IMR-90 (cell line): ENCODE results near the gene SRGAP2C. TPM values are rescaled to one million over a fixed set of nuclear protein-coding genes. Genes with fewer than 3 reads are reported as not detected.
"Not testable (repeated sequence)": the region's sequence is repeated elsewhere in the genome, so short reads cannot be mapped to it uniquely, and the experiment has no call there.

ENCODE experiments used
- ATAC-seq: fragments of 200-7000 bp; cut with Tn5 transposase; 2 replicates; pipeline ENCODE4 v1.9.1; 2020; ENCODE audit warnings: low read depth, mild to moderate bottlenecking, moderate library complexity
- BruUV-seq: library from RNA; stranded (reverse); fragments of 400-500 nt; replicated peaks from 2 replicates; lab custom pipeline; 2021; lab: Mats Ljungman, UMichigan
- CTCF ChIA-PET: fragments of 300-600 bp; formaldehyde crosslinking; extraction: SDS; loops from one replicate; lab custom pipeline; 2021; ENCODE audit warnings: antibody characterized with exemption; lab: Yijun Ruan, JAX
- POLR2A ChIA-PET: fragments of 300-600 bp; sonication (Branson Sonifier 250); formaldehyde crosslinking; loops from one replicate; lab custom pipeline; 2022; ENCODE audit warnings: antibody characterized with exemption; ENCODE audit not compliant: unreplicated experiment; lab: Charles Lee
- DNase-seq: peaks from one replicate; pipeline ENCODE4 v3.0.0; 2013
- H2AFZ ChIP-seq: replicated peaks from 2 replicates; pipeline ENCODE3; 2013; ENCODE audit warnings: low read length, mild to moderate bottlenecking; ENCODE audit not compliant: poor library complexity
- H2AK5ac ChIP-seq: 2 replicates; pipeline ENCODE4 v1.6.1; 2013; ENCODE audit warnings: low read depth, low read length, inconsistent platforms
- H2AK9ac ChIP-seq: replicated peaks from 2 replicates; pipeline ENCODE3; 2013; ENCODE audit warnings: mild to moderate bottlenecking, low read depth, low read length, moderate library complexity; ENCODE audit not compliant: poor library complexity
- H2BK120ac ChIP-seq: 2 replicates; pipeline ENCODE4 v1.6.1; 2013; ENCODE audit warnings: low read depth, low read length, inconsistent platforms
- H2BK15ac ChIP-seq: 3 replicates; pipeline ENCODE4 v1.6.1; 2013; ENCODE audit warnings: low read depth, low read length, inconsistent platforms
- H2BK20ac ChIP-seq: 2 replicates; pipeline ENCODE4 v1.6.1; 2013; ENCODE audit warnings: low read depth, mild to moderate bottlenecking, inconsistent platforms, low read length, moderate library complexity
- H2BK5ac ChIP-seq: 2 replicates; pipeline ENCODE4 v1.6.1; 2013; ENCODE audit warnings: mild to moderate bottlenecking, low read depth, low read length, inconsistent platforms; ENCODE audit not compliant: poor library complexity, severe bottlenecking
- H3K14ac ChIP-seq: replicated peaks from 2 replicates; pipeline ENCODE4 v1.6.1; 2013; ENCODE audit warnings: low read depth, low read length, inconsistent platforms
- H3K18ac ChIP-seq: 2 replicates; pipeline ENCODE4 v1.6.1; 2013; ENCODE audit warnings: low read depth, low read length, control low read depth
- H3K23ac ChIP-seq: 2 replicates; pipeline ENCODE4 v1.6.1; 2013; ENCODE audit warnings: low read depth, low read length, inconsistent platforms
- H3K27ac ChIP-seq: 2 replicates; pipeline ENCODE4 v1.5.1; 2013; ENCODE audit warnings: mild to moderate bottlenecking, control low read depth, low read length; ENCODE audit not compliant: insufficient read depth
- H3K27me3 ChIP-seq: 2 replicates; pipeline ENCODE4 v1.6.1; 2013; ENCODE audit warnings: low read length; ENCODE audit not compliant: control insufficient read depth, insufficient read depth
- H3K36me3 ChIP-seq: 2 replicates; pipeline ENCODE4 v1.6.1; 2013; ENCODE audit warnings: low read length, mixed read lengths; ENCODE audit not compliant: control insufficient read depth, insufficient read depth
- H3K4ac ChIP-seq: 2 replicates; pipeline ENCODE4 v1.6.1; 2013; ENCODE audit warnings: low read depth, low read length, inconsistent platforms
- H3K4me1 ChIP-seq: 2 replicates; pipeline ENCODE4 v1.6.1; 2013; ENCODE audit warnings: low read length, mixed read lengths; ENCODE audit not compliant: control insufficient read depth, insufficient read depth
- H3K4me2 ChIP-seq: 2 replicates; pipeline ENCODE4 v1.6.1; 2013; ENCODE audit warnings: low read depth, mild to moderate bottlenecking, control low read depth, low read length, moderate library complexity
- H3K4me3 ChIP-seq: 2 replicates; pipeline ENCODE4 v1.5.1; 2013; ENCODE audit warnings: low read depth, mild to moderate bottlenecking, control low read depth, low read length, moderate library complexity; ENCODE audit not compliant: insufficient read depth
- H3K56ac ChIP-seq: 2 replicates; pipeline ENCODE4 v1.6.1; 2013; ENCODE audit warnings: low read length, inconsistent platforms; ENCODE audit not compliant: insufficient read depth; ENCODE audit errors: extremely low read depth
- H3K79me1 ChIP-seq, 2 experiments: 2 replicates each; pipeline ENCODE4 v1.6.1; 2013; ENCODE audit warnings: low read length in 2 of 2, inconsistent platforms in 1 of 2, low read depth in 1 of 2
- H3K9ac ChIP-seq: 2 replicates; pipeline ENCODE4 v1.6.1; 2013; ENCODE audit warnings: low read depth, low read length, control low read depth
- H3K9me1 ChIP-seq: 2 replicates; pipeline ENCODE4 v1.6.1; 2013; ENCODE audit warnings: low read length, inconsistent platforms; ENCODE audit not compliant: insufficient read depth
- H3K9me3 ChIP-seq: 2 replicates; pipeline ENCODE4 v1.6.1; 2013; ENCODE audit warnings: low read length; ENCODE audit not compliant: control insufficient read depth, insufficient read depth
- H4K20me1 ChIP-seq: 2 replicates; pipeline ENCODE4 v1.6.1; 2013; ENCODE audit warnings: low read length, inconsistent platforms; ENCODE audit not compliant: insufficient read depth
- H4K5ac ChIP-seq: 2 replicates; pipeline ENCODE4 v1.6.1; 2013; ENCODE audit warnings: mild to moderate bottlenecking, low read depth, low read length, control low read depth
- H4K8ac ChIP-seq, 2 experiments: 2 replicates each; pipeline ENCODE4 v1.6.1; 2013; ENCODE audit warnings: low read depth in 2 of 2, low read length in 2 of 2, control low read depth in 1 of 2, inconsistent platforms in 1 of 2
- H4K91ac ChIP-seq: 2 replicates; pipeline ENCODE4 v1.6.1; 2013; ENCODE audit warnings: low read depth, low read length, inconsistent platforms; ENCODE audit not compliant: insufficient read depth
- WGBS, 2 experiments: methylation state at CpG; one replicate each; pipeline versions ENCODE4 v1.1.5 to v1.1.7; 2013; ENCODE audit warnings: missing lambda C conversion rate in 2 of 2; ENCODE audit not compliant: insufficient read length in 1 of 2; ENCODE audit errors: extremely low coverage in 2 of 2; 5-methylcytosine and 5-hydroxymethylcytosine counted together
- dilution Hi-C: fragments of 300-500 bp; cut with HindIII; formaldehyde crosslinking; loops from one replicate; pipeline ENCODE4 v1.14.3; 2018; ENCODE audit warnings: low sequenced_read_pairs; ENCODE audit not compliant: unreplicated experiment
- in situ Hi-C: fragments of 300-500 bp; cut with MboI; formaldehyde crosslinking; loops from 3 replicates; pipeline ENCODE4 v1.14.3; 2019; ENCODE audit warnings: low sequenced_read_pairs, inconsistent platforms, mixed read lengths
- intact Hi-C: fragments of 100-400 bp; cut with micrococcal nuclease; formaldehyde crosslinking; loops from 2 replicates; pipeline ENCODE4 v1.10.0; 2022
- polyA plus RNA-seq, 3 experiments: library from polyadenylated mRNA; depleted of rRNA; stranded (reverse); fragments of >200 nt; gene quantifications; 2 replicates each; pipeline ENCODE4 v1.2.3, GENCODE V29; 2012; ENCODE audit warnings: low replicate concordance in 1 of 3
- total RNA-seq: library from RNA; depleted of rRNA; stranded (reverse); fragments of >200 nt; gene quantifications from 2 replicates; pipeline ENCODE4 v1.2.3, GENCODE V29; 2012

SRGAP2C gene
- total and polyA plus RNA-seq, 2 of the 4 experiments (the other 2 are of a cell fraction) = 5.6 to 12.7 TPM

- H3K18ac ChIP-seq, H3K9ac ChIP-seq, dilution Hi-C loops, H3K4me3 ChIP-seq, POLR2A ChIA-PET, H3K23ac ChIP-seq, H3K79me1 ChIP-seq, DNase-seq, H2BK20ac ChIP-seq, H2BK5ac ChIP-seq, intact Hi-C loops, CTCF ChIA-PET, H3K27me3 ChIP-seq, in situ Hi-C loops, H3K9me3 ChIP-seq, H2AK5ac ChIP-seq, H3K56ac ChIP-seq, H3K4me1 ChIP-seq, H4K20me1 ChIP-seq, H3K9me1 ChIP-seq, H3K14ac ChIP-seq, H4K5ac ChIP-seq, BruUV-seq, H4K8ac ChIP-seq, H3K4me2 ChIP-seq, H2AK9ac ChIP-seq, H3K4ac ChIP-seq, ATAC-seq, H2BK120ac ChIP-seq, H3K36me3 ChIP-seq, H2BK15ac ChIP-seq, H4K91ac ChIP-seq, H2AFZ ChIP-seq, H3K27ac ChIP-seq: not testable (repeated sequence)
- WGBS, 2 experiments = no CpG with 5 or more reads among the region's 6 CpGs
Measured at GRCh38 chr1:121365316-121365715, 180.5 kb downstream of the SRGAP2C start.

- H3K18ac ChIP-seq, H3K56ac ChIP-seq, H3K14ac ChIP-seq, H3K36me3 ChIP-seq, H3K9me3 ChIP-seq, H3K79me1 ChIP-seq, H3K4ac ChIP-seq, H4K20me1 ChIP-seq, H3K4me3 ChIP-seq, POLR2A ChIA-PET, dilution Hi-C loops, H2BK20ac ChIP-seq, H2BK15ac ChIP-seq, H2AK9ac ChIP-seq, H2BK120ac ChIP-seq, H2BK5ac ChIP-seq, ATAC-seq, H3K4me2 ChIP-seq, H2AK5ac ChIP-seq, BruUV-seq, H2AFZ ChIP-seq, H4K91ac ChIP-seq, intact Hi-C loops, H3K27me3 ChIP-seq, H3K4me1 ChIP-seq, in situ Hi-C loops, H3K27ac ChIP-seq, CTCF ChIA-PET, H3K9me1 ChIP-seq, H3K23ac ChIP-seq, H3K9ac ChIP-seq, DNase-seq, H4K5ac ChIP-seq, H4K8ac ChIP-seq: not testable (repeated sequence)
- WGBS, 2 experiments = no CpG with 5 or more reads among the region's 6 CpGs
Measured at GRCh38 chr1:121365723-121366122, 180.9 kb downstream of the SRGAP2C start.
